Retinal pigment epithelial cell (primary cell): ENCODE data around the gene CCDC80.

Source experiments
- DNase-seq: peaks from one replicate; pipeline ENCODE4 v3.0.0-alpha.2; 2010; ENCODE audit warnings: low read depth
- H3K4me3 ChIP-seq: 2 replicates; pipeline ENCODE4 v1.5.1; 2011; ENCODE audit warnings: mild to moderate bottlenecking, low read length, control low read depth, moderate library complexity
- TF ChIP-seq, protein P1 (sequence below): conservative IDR thresholded peaks from 2 replicates; pipeline ENCODE4 v1.5.1; 2011; ENCODE audit warnings: low read depth, low read length, control low read depth, inconsistent platforms

CCDC80 gene

DNA sequence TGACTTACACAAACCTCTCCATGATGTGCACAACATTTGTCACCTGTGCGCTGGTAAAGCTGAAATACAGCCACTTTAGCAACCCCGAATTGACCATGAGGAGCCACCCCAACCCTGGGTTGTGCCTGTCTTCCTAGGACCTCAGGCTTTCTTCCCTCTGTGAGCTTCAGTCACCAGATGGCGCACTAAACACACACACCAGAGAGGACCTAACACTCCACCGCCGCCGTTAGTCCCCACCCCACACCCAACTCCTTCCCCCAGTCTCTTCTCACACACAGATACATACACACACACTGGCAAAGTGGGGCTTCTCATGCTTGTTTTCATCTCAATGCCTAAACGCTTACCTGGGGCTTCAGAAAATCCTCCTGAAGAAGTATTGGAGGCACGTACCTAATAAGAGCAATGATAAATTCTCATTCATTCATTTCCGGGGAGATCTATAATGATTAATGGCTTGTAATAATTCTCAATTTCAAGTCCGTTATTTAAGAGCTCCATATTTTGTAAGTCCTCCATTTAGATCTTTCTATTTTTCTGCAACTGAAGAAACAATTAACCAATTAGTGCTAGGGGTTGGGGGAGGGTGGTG is 2.1 kb upstream of the CCDC80 start:
- TF ChIP-seq, protein P1, sequence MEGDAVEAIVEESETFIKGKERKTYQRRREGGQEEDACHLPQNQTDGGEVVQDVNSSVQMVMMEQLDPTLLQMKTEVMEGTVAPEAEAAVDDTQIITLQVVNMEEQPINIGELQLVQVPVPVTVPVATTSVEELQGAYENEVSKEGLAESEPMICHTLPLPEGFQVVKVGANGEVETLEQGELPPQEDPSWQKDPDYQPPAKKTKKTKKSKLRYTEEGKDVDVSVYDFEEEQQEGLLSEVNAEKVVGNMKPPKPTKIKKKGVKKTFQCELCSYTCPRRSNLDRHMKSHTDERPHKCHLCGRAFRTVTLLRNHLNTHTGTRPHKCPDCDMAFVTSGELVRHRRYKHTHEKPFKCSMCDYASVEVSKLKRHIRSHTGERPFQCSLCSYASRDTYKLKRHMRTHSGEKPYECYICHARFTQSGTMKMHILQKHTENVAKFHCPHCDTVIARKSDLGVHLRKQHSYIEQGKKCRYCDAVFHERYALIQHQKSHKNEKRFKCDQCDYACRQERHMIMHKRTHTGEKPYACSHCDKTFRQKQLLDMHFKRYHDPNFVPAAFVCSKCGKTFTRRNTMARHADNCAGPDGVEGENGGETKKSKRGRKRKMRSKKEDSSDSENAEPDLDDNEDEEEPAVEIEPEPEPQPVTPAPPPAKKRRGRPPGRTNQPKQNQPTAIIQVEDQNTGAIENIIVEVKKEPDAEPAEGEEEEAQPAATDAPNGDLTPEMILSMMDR = peak; percentile 89
- DNase-seq = peak; percentile 78
- peak overlapping the region; percentile 38 for H3K4me3 ChIP-seq

DNA sequence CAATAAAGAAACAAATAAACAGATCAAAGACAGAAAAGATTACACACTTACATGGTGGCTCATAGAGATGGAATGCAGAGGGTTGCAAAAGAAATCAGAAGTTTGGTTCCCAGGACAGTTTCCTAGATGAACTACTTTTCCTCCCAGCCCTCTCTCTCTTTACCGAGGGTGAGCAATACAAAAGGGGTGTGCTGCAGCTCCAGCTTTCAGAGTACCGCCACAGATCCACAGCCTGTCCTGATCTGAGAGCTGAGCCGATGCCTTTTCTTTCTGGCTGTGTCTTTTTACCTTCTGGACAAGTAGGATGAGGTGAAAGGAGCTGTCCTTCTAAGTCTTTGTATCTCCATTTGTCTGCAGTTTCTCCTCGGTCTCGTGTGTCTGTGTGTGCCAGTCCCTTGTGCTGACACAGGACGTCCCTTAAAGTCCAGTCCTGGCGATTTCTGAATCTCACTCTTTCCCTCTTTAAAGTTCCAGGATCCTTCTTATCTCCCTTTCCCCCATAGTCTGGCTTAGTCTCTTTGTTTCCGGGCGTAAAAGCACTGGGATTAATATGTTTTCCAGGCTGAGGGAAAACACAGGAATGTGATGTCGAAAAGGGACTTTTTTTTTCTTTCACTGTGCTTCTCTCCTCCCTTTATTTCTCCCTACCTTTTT is 540 bp downstream of the CCDC80 start:
- TF ChIP-seq, protein P1 = no peak
- H3K4me3 ChIP-seq = peak overlapping the region; percentile 58
- no peak for DNase-seq

DNA sequence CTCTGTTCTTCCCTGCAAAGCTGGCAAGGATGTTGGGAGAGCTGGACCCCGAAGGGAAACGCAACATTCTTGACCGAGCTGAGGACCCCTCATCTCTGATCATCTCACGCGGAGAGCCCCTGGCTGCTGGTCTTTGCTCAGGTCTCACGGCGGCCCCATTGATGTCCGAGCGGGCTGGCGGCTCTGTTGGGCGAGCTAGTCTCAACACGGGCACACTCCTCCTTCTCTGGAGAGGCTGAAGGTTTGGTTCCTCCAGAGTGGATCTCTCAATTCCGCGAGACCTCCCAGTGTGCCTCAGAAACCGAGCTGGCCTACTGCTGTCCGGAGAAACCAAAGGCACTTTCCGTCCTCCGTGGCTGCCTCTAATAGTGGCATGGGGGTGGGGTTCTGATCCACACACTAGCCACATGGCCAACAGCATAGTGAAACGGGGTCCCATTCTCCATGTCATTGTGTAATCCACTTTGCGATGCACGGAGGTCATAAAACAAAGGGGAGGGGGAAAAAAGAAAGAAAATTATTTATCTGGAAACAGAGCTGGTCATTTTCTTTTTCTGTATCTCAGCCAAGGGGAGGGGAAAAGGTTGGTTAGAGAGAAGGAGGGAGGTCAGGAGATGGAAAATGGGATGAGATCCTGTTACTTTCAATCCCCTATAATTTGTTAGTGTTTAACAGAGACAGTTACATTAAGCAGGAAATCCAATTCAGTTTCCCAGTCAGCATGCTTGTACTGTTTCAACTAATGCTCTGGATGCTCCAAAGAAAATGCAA is 1.3 kb downstream of the CCDC80 start:
- peak overlapping the region; percentile 58 for H3K4me3 ChIP-seq
- TF ChIP-seq, protein P1 = no peak
- DNase-seq = no peak

DNA sequence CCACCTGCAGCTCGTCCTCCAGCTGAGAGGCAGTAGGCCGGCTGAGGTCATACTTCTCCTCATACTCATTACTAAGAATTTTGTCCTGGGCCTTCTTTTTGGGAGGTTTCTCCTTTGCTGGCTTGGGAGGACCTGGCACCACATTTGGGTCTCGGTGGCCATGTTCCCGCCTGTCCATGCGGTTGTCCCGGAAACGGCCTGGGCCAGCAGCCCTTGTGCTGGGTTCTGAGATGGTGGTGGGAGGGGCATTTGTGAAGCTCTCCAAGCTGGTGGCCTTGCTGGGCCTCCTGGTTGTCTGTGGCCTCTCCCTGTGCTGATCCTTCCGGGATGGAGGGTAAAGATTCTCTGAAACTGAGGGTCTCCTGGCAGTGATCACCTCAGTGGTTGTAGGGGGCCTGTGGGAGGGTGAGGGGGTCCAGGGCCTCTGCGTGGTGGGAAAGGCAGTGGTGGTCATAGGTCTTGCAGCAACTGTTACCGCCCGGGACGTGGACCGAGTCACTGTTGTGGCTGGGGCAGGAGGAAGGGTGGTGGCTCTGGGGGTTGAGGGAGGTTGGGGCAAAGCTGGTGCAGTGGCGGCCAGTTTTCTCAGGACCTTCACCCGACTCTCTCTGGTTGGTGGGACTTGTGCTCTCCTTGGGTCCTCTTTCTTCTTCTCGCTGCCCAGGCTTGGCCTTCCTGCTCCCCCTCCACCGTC is 2.5 kb downstream of the CCDC80 start:
- DNase-seq = no peak
- H3K4me3 ChIP-seq = peak overlapping the region; percentile 43
- TF ChIP-seq, protein P1 = no peak

DNA sequence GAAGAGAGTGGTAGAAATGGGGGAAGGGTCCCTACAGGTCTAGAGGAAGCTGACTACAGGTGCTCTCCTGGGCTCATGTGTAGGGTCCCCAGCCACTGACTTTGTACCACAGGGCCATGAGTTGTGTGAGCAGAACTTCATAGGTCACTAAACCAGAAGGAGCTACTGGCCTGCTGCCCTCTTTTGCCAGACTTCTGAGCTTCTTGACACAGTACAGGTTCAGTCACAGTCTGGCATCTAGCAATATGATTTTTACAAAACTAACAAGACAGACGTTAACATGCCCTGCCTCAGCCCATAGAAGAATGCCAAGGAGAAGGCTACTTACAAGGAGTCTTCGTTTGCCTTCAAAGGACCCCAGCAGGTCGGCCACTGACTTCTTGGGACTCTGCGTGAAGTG is 3.2 kb downstream of the CCDC80 start:
- peak overlapping the region; percentile 43 for H3K4me3 ChIP-seq
- no peak for DNase-seq
- TF ChIP-seq, protein P1 = no peak

DNA sequence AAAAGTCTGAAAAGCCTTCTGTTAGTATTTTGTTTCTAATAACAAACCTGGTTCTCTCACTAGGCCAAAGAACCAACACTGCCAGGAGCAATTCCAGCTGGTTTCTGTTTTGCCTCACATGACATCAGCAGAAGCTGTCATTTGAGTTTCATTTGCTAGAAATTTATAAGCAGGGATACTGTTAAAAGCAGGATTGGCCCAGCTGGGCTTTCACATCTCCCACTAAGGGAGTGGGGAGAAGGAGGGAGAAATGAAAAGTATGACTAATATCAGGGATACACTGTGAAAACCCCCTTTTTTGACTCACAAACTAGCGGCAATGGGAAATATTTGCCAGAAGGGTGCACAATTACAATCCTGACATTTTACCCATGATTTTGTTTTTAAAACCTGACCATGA is 5.3 kb downstream of the CCDC80 start:
- DNase-seq = no peak
- TF ChIP-seq, protein P1 = no peak
- H3K4me3 ChIP-seq = peak overlapping the region; percentile 43
